Erythroblast (primary cell): ENCODE data around the gene COA8.

Experiments
- GATA1 ChIP-seq: IDR thresholded peaks from 2 replicates; pipeline ENCODE4 v1.6.1; 2011; ENCODE audit warnings: low read depth, mild to moderate bottlenecking, control low read depth, low read length, moderate library complexity
- POLR2A ChIP-seq: IDR thresholded peaks from 2 replicates; pipeline ENCODE4 v1.6.1; 2011; ENCODE audit warnings: mild to moderate bottlenecking, low read length

GRCh38 chr14:103634156-103634555, 71.4 kb downstream of the COA8 start:
- TF ChIP-seq POLR2A, result no peak
- no peak for TF ChIP-seq GATA1
